Adrenal gland (tissue), 12 donors: ENCODE data around the gene LZTR1. TPM values are rescaled to one million over a fixed set of nuclear protein-coding genes. Genes with fewer than 3 reads are reported as not detected.
"Not testable (repeated sequence)": the region's sequence is repeated elsewhere in the genome, so short reads cannot be mapped to it uniquely, and the experiment has no call there.

Experiments used
- DNase-seq, 7 donors: peaks; one replicate each; pipeline ENCODE4 v3.0.0-alpha.2; 2019 to 2020
- H3K27ac ChIP-seq, 5 donors: fragments of 200-600 bp; sonication (generic) in 4 of 5; 1 replicate in 3 of 5; 2 replicates in 2 of 5; pipeline versions ENCODE4 v1.5.1 to v1.8.0; 2016 to 2020; ENCODE audit warnings: mild to moderate bottlenecking in 1 of 5
- H3K27me3 ChIP-seq: fragments of 200-600 bp; 2 replicates; pipeline ENCODE4 v1.8.0; 2021
- H3K36me3 ChIP-seq, 2 donors: fragments of 200-600 bp; replicated peaks in 1 of 2; 1 replicate in 1 of 2; 2 replicates in 1 of 2; pipeline versions ENCODE4 v1.5.1 to v1.8.0; 2018 to 2022
- H3K4me1 ChIP-seq, 2 donors: fragments of 200-600 bp; replicated peaks in 1 of 2; 1 replicate in 1 of 2; 2 replicates in 1 of 2; pipeline versions ENCODE4 v1.5.1 to v1.8.0; 2018 to 2021
- H3K4me3 ChIP-seq, 4 donors: fragments of 200-600 bp; sonication (generic) in 3 of 4; one replicate each; pipeline ENCODE4 v1.5.1; 2016 to 2018
- H3K9me3 ChIP-seq, 3 donors: fragments of 200-600 bp; sonication (generic) in 1 of 3; replicated peaks in 1 of 3; 1 replicate in 2 of 3; 2 replicates in 1 of 3; pipeline versions ENCODE4 v1.5.1 to v1.8.0; 2016 to 2021
- POLR2A ChIP-seq, 2 donors: fragments of 450-650 bp; IDR thresholded peaks; one replicate each; pipeline ENCODE4 v1.6.1; 2017; ENCODE audit warnings: antibody characterized with exemption in 2 of 2, mild to moderate bottlenecking in 2 of 2, moderate library complexity in 1 of 2
- WGBS, 4 donors: extraction: QIAGEN DNeasy Blood & Tissue Kit in 2 of 4; methylation state at CpG; one replicate each; pipeline versions ENCODE4 v1.1.5 to v1.1.7; 2013 to 2017; 5-methylcytosine and 5-hydroxymethylcytosine counted together
- intact Hi-C, 2 donors: fragments of 100-400 bp; cut with DNase I; formaldehyde crosslinking; loops; one replicate each; pipeline versions ENCODE4 v1.14.1 to v1.15.0; 2022 to 2023
- microRNA counts, 2 donors: library from miRNA; unstranded; fragments of <30 nt; microRNA quantifications; one replicate each; lab custom pipeline; 2016
- microRNA-seq, 3 donors: library from miRNA; unstranded; fragments of <30 nt; microRNA quantifications; one replicate each; pipeline ENCODE4, GENCODE V29; 2017 to 2020
- polyA plus RNA-seq, 3 donors: library from polyadenylated mRNA; stranded (reverse); fragments of 200-250 nt in 2 of 3; fragments of 350-450 nt in 1 of 3; fragmentation: Illumina TruSeq in 1 of 3; extraction: RNeasy Lipid Tissue Mini Kit (QIAGEN cat#74804) in 1 of 3; gene quantifications; one replicate each; pipeline ENCODE4 v1.2.3, GENCODE V29; 2013 to 2014
- small RNA-seq, 2 donors: library from RNA; depleted of rRNA; stranded (forward); fragments of <200 nt; gene quantifications; one replicate each; pipeline ENCODE3, GENCODE V24; 2016
- total RNA-seq, 9 donors: library from RNA; depleted of rRNA in 4 of 9; stranded (reverse); fragments of >200 nt in 4 of 9; fragments of 120-200 nt in 1 of 9; fragmentation: NEBNext Ultra II Directional in 1 of 9; extraction: Animal tissue kit (Norgen Biotek cat#: 25700) in 1 of 9; gene quantifications; one replicate each; pipeline versions ENCODE4 v1.1.0 to v1.2.4, GENCODE V29; 2013 to 2023
- TF ChIP-seq, protein P1 (sequence below), 6 experiments: fragments of 450-650 bp in 4 of 6; fragments of 200-600 bp in 2 of 6; sonication (generic) in 1 of 6; IDR thresholded peaks; 1 replicate in 5 of 6; 2 replicates in 1 of 6; pipeline versions ENCODE4 v1.5.1 to v1.8.0; 2016 to 2021; ENCODE audit warnings: antibody characterized with exemption in 6 of 6, mild to moderate bottlenecking in 2 of 6, moderate library complexity in 1 of 6
- donor health status: healthy with polysubstance abuse.
- donor health status: Bipolar disorder and iron deficiency.
- donor health status: DM: yes; HTN: yes; CAD: no.
- donor health status: DM: no; HTN: no; CAD: no.
- donor health status: DM: no; HTN: no; CAD: no.
- donor health status: DM: yes; HTN: yes; CAD: no.

LZTR1 gene
- total and polyA plus RNA-seq, 12 donors = 32.6 to 100 (median 55.8) TPM

DNA sequence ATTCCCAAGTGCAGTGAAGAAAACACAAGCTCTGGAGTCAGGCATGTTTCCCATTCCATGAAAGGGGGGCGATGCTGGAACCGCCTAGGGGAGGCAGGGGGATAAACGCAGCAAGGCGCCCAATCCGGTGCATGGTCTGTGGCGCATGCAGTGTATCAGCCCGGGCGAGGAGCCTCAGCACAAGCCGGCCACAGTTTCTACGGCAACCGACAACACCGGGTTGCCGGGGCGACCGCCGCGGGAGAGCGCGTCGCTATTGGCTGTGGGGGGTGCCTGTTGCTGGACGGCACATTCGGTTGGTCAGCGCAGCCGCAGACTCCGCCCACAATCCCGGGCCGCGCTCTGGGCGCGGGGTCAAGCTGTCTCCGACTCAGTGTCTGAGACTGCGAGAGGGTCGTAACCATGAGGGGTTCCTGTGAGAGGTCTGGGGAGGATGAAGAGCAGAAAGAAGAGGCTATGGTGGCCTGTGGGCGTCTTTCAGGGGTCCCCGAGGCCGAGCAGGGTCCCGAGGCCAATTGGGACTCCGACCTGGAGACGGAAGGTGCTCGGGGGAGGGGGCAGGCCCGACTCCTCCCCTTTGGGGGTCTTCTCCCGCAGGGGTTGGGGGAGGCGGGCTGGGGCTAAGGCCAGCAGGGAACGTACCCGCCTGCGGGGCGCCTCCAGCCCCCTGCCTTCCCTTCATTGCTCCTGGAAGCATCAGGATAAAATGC, 63.6 kb downstream of the LZTR1 start, which contains the start of gene LRRC74B:
TSS of gene LRRC74B (plus strand) at position 362 of the 710 bp plus-strand sequence. CDS start at position 403, 41 bp downstream.
- peak within 1 kb of the TSS in 2 of 5 donors; percentile 54 to 56 for H3K27ac ChIP-seq
- peaks cover 13 to 24% of the 10 kb centered on the region in 2 donors for H3K4me1 ChIP-seq
- no peaks in the 10 kb centered on the region for H3K27me3 ChIP-seq
- TF ChIP-seq, protein P1, sequence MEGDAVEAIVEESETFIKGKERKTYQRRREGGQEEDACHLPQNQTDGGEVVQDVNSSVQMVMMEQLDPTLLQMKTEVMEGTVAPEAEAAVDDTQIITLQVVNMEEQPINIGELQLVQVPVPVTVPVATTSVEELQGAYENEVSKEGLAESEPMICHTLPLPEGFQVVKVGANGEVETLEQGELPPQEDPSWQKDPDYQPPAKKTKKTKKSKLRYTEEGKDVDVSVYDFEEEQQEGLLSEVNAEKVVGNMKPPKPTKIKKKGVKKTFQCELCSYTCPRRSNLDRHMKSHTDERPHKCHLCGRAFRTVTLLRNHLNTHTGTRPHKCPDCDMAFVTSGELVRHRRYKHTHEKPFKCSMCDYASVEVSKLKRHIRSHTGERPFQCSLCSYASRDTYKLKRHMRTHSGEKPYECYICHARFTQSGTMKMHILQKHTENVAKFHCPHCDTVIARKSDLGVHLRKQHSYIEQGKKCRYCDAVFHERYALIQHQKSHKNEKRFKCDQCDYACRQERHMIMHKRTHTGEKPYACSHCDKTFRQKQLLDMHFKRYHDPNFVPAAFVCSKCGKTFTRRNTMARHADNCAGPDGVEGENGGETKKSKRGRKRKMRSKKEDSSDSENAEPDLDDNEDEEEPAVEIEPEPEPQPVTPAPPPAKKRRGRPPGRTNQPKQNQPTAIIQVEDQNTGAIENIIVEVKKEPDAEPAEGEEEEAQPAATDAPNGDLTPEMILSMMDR (IDR thresholded peaks at IDR 0.05) = no peak
- no peak for TF ChIP-seq POLR2A (IDR thresholded peaks at IDR 0.05)
- DNase-seq = peak; percentile 91 to 97 (median 93)
- WGBS, 4 donors = 6 to 17% (median 11%) methylated on average over 18 to 47 of the region's 47 CpGs
- no peaks in the 10 kb centered on the region for H3K9me3 ChIP-seq
- peak within 1 kb of the TSS in 2 of 4 donors; percentile 31 to 52 for H3K4me3 ChIP-seq
- intact Hi-C loops = no loop called here
- H3K36me3 ChIP-seq = no peaks in the 10 kb centered on the region

GRCh38 chr22:21047035-21047661, 65.1 kb downstream of the LZTR1 start:
- Histone ChIP-seq H3K9me3 (no peaks in the 10 kb centered on the region), H3K4me3 (no peak overlapping the region), H3K4me1 (peaks cover 13 to 24% of the 10 kb centered on the region in 2 donors), H3K36me3 (no peaks in the 10 kb centered on the region), H3K27me3 (no peaks in the 10 kb centered on the region), H3K27ac (no peak overlapping the region)
- TF ChIP-seq, protein P1 (IDR thresholded peaks at IDR 0.05) = no peak
- no peak for TF ChIP-seq POLR2A (IDR thresholded peaks at IDR 0.05)
- WGBS, 4 donors = 81 to 98% (median 90%) methylated on average over 7 to 14 of the region's 14 CpGs
- DNase-seq = no peak
- intact Hi-C loops = no loop called here

- no peaks in the 10 kb centered on the region for H3K27me3 ChIP-seq
- no peaks in the 10 kb centered on the region for H3K36me3 ChIP-seq
- H3K9me3 ChIP-seq = no peaks in the 10 kb centered on the region
- no peak for TF ChIP-seq POLR2A (IDR thresholded peaks at IDR 0.05)
- TF ChIP-seq, protein P1 (IDR thresholded peaks at IDR 0.05) = no peak
- no peak overlapping the region for H3K27ac ChIP-seq
- peaks cover 13 to 24% of the 10 kb centered on the region in 2 donors for H3K4me1 ChIP-seq
- intact Hi-C loops = no loop called here
- 83 to 100% (median 95%) methylated on average over 2 to 7 of the region's 7 CpGs for WGBS, 4 donors
- H3K4me3 ChIP-seq = no peak overlapping the region
- no peak for DNase-seq
Observed at GRCh38 chr22:21047730-21048129, 65.6 kb downstream of the LZTR1 start.

- H3K9me3 ChIP-seq, H3K36me3 ChIP-seq, H3K27ac ChIP-seq, DNase-seq, H3K4me3 ChIP-seq, intact Hi-C loops, H3K27me3 ChIP-seq: not testable (repeated sequence)
- WGBS, 4 donors = 83 to 87% (median 85%) methylated on average over 2 to 5 of the region's 5 CpGs; no CpG with 5 or more reads in 1 of the 4 donors
- peaks cover 13 to 24% of the 10 kb centered on the region in 2 donors for H3K4me1 ChIP-seq
Observed at GRCh38 chr22:21048448-21048847, 66.4 kb downstream of the LZTR1 start.

MicroRNAs encoded within 50 kb of the gene (microRNA counts, 767-probe panel; counts per million panel counts)
- 0 counts per million in 2 donors for microRNA hsa-miR-649 (lab: Ali Mortazavi, UCI)

Small RNA genes lying within 50 kb of the gene (microRNA-seq; reads per million reads assigned to microRNA genes)
- 0 reads per million in 3 donors for gene MIR649

Small RNA genes lying within 50 kb of the gene (small RNA-seq; reads per million reads assigned to genes)
- 0 reads per million in 2 donors for gene MIR649

Other genes with a start within 250 kb of the LZTR1 start
- gene SERPIND1, start 208.2 kb upstream of the LZTR1 start, total RNA-seq = 1 to 10 TPM in 1 of 9 donors, under 1 TPM in 6, not detected in 2; 0.11 to 1.0 (median 0.29) TPM
- under 1 TPM; 0.10 to 0.18 (median 0.16) TPM for gene SERPIND1, start 208.2 kb upstream of the LZTR1 start, polyA plus RNA-seq
- gene PI4KA, start 123.5 kb upstream of the LZTR1 start, total RNA-seq = 100 to 1,000 TPM in 2 of 9 donors, 10 to 100 TPM in 7; 36.4 to 134 (median 90.6) TPM
- 10 to 100 TPM; 38.6 to 60.2 (median 39.5) TPM for gene PI4KA, start 123.5 kb upstream of the LZTR1 start, polyA plus RNA-seq
- gene SNAP29, start 123.3 kb upstream of the LZTR1 start, total RNA-seq = 10 to 100 TPM; 15.1 to 35.2 (median 26.1) TPM
- gene SNAP29, start 123.3 kb upstream of the LZTR1 start, polyA plus RNA-seq = 10 to 100 TPM; 16.6 to 76.5 (median 19.0) TPM
- gene CRKL, start 64.9 kb upstream of the LZTR1 start, total RNA-seq = 10 to 100 TPM; 33.3 to 69.1 (median 52.5) TPM
- 10 to 100 TPM; 15.6 to 33.3 (median 25.3) TPM for gene CRKL, start 64.9 kb upstream of the LZTR1 start, polyA plus RNA-seq
- gene AIFM3, start 15.0 kb upstream of the LZTR1 start, total RNA-seq = 1 to 10 TPM in 7 of 9 donors, under 1 TPM in 2; 0.72 to 5.0 (median 1.9) TPM
- 1 to 10 TPM in 2 of 3 donors, under 1 TPM in 1; 0.37 to 9.1 (median 6.1) TPM for gene AIFM3, start 15.0 kb upstream of the LZTR1 start, polyA plus RNA-seq
- 10 to 100 TPM; 32.4 to 63.3 (median 42.3) TPM for gene THAP7, start 19.8 kb downstream of the LZTR1 start, total RNA-seq
- 100 to 1,000 TPM in 2 of 3 donors, 10 to 100 TPM in 1; 15.7 to 189 (median 115) TPM for gene THAP7, start 19.8 kb downstream of the LZTR1 start, polyA plus RNA-seq
- gene P2RX6, start 32.9 kb downstream of the LZTR1 start, total RNA-seq = 10 to 100 TPM in 1 of 9 donors, 1 to 10 TPM in 8; 1.7 to 11.9 (median 4.6) TPM
- gene P2RX6, start 32.9 kb downstream of the LZTR1 start, polyA plus RNA-seq = 10 to 100 TPM in 1 of 3 donors, 1 to 10 TPM in 2; 2.2 to 10.3 (median 4.2) TPM
- 1 to 10 TPM in 8 of 9 donors, under 1 TPM in 1; 0.90 to 7.2 (median 3.8) TPM for gene SLC7A4, start 50.3 kb downstream of the LZTR1 start, total RNA-seq
- 1 to 10 TPM in 1 of 3 donors, under 1 TPM in 2; 0.73 to 3.2 (median 0.94) TPM for gene SLC7A4, start 50.3 kb downstream of the LZTR1 start, polyA plus RNA-seq
- under 1 TPM in 2 of 9 donors, not detected in 7; 0.11 to 0.28 TPM for gene LRRC74B, start 63.6 kb downstream of the LZTR1 start, total RNA-seq
- under 1 TPM in 2 of 3 donors, not detected in 1; 0.07 to 0.32 TPM for gene LRRC74B, start 63.6 kb downstream of the LZTR1 start, polyA plus RNA-seq